Suprapubic skin (tissue), 4 donors: ENCODE data around the gene UBE2K. TPM values are rescaled to one million over a fixed set of nuclear protein-coding genes. Genes with fewer than 3 reads are reported as not detected.
"Not testable (repeated sequence)": the region's sequence is repeated elsewhere in the genome, so short reads cannot be mapped to it uniquely, and the experiment has no call there.

Source experiments
- DNase-seq, 2 donors: peaks; one replicate each; pipeline ENCODE4 v3.0.0-alpha.2; 2019; ENCODE audit warnings: low spot score in 2 of 2
- H3K27ac ChIP-seq: fragments of 200-600 bp; sonication (generic); one replicate; pipeline ENCODE4 v1.5.1; 2019
- H3K27me3 ChIP-seq: fragments of 200-600 bp; sonication (generic); one replicate; pipeline ENCODE4 v1.5.1; 2019
- H3K36me3 ChIP-seq: fragments of 200-600 bp; sonication (generic); one replicate; pipeline ENCODE4 v1.5.1; 2019
- H3K4me1 ChIP-seq: fragments of 200-600 bp; sonication (generic); one replicate; pipeline ENCODE4 v1.5.1; 2019
- H3K4me3 ChIP-seq: fragments of 200-600 bp; sonication (generic); one replicate; pipeline ENCODE4 v1.5.1; 2019; ENCODE audit warnings: mild to moderate bottlenecking
- H3K9me3 ChIP-seq: fragments of 200-600 bp; sonication (generic); one replicate; pipeline ENCODE4 v1.5.1; 2019
- CTCF ChIP-seq, 2 donors: fragments of 200-600 bp in 1 of 2; fragments of 450-650 bp in 1 of 2; sonication (generic) in 1 of 2; IDR thresholded peaks; one replicate each; pipeline ENCODE4 v1.5.1; 2016 to 2019; ENCODE audit warnings: antibody characterized with exemption in 2 of 2, mild to moderate bottlenecking in 1 of 2, moderate library complexity in 1 of 2
- EP300 ChIP-seq: sonication (generic); formaldehyde crosslinking; IDR thresholded peaks from one replicate; pipeline ENCODE4 v1.6.1; 2017; ENCODE audit warnings: antibody characterized with exemption
- POLR2A ChIP-seq, 2 donors: fragments of 450-650 bp; IDR thresholded peaks; one replicate each; pipeline ENCODE4 v1.6.1; 2017; ENCODE audit warnings: antibody characterized with exemption in 2 of 2, mild to moderate bottlenecking in 2 of 2, moderate library complexity in 2 of 2
- POLR2AphosphoS5 ChIP-seq, 3 donors: sonication (generic); formaldehyde crosslinking; IDR thresholded peaks; one replicate each; pipeline ENCODE4 v1.6.1; 2017; ENCODE audit warnings: antibody characterized with exemption in 3 of 3
- WGBS: methylation state at CpG from one replicate; pipeline ENCODE4 v1.1.5; 2018; 5-methylcytosine and 5-hydroxymethylcytosine counted together
- total RNA-seq, 4 donors: library from RNA; depleted of rRNA; stranded (reverse); fragments of >200 nt; gene quantifications; one replicate each; pipeline ENCODE4 v1.1.0, GENCODE V29; 2016

Gene UBE2K
- total RNA-seq, 4 donors from 2014 or later = 23.0 to 37.2 (median 31.8) TPM

GRCh38 chr4:39655211-39655610 is 42.7 kb upstream of the UBE2K start:
- Histone ChIP-seq H3K27me3 (no peaks in the 10 kb centered on the region), H3K27ac (peak overlapping the region; percentile 69), H3K9me3 (no peaks in the 10 kb centered on the region), H3K4me3 (no peak overlapping the region), H3K4me1 (peaks cover 5% of the 10 kb centered on the region), H3K36me3 (no peaks in the 10 kb centered on the region)
- DNase-seq = no peak
- TF ChIP-seq EP300 = no peak
- TF ChIP-seq CTCF (IDR thresholded peaks at IDR 0.05) = no peak
- TF ChIP-seq POLR2AphosphoS5 (IDR thresholded peaks at IDR 0.05) = no peak
- TF ChIP-seq POLR2A (IDR thresholded peaks at IDR 0.05) = no peak

- Histone ChIP-seq H3K4me1 (peaks cover 5% of the 10 kb centered on the region), H3K27me3 (no peaks in the 10 kb centered on the region), H3K27ac (peak overlapping the region; percentile 69), H3K9me3 (no peaks in the 10 kb centered on the region), H3K4me3 (no peak overlapping the region), H3K36me3 (no peaks in the 10 kb centered on the region)
- WGBS = 43% methylated on average over 3 of the region's 3 CpGs
- no peak for TF ChIP-seq CTCF (IDR thresholded peaks at IDR 0.05)
- peak in 1 of 3 donors; percentile 10 for TF ChIP-seq POLR2AphosphoS5 (IDR thresholded peaks at IDR 0.05)
- no peak for TF ChIP-seq EP300
- no peak for TF ChIP-seq POLR2A (IDR thresholded peaks at IDR 0.05)
- no peak for DNase-seq
Observed at GRCh38 chr4:39655876-39656275, 42.1 kb upstream of the UBE2K start.

GRCh38 chr4:39656638-39657037 is 41.3 kb upstream of the UBE2K start:
- not testable (repeated sequence) for H3K9me3 ChIP-seq, H3K4me1 ChIP-seq, H3K36me3 ChIP-seq, DNase-seq, H3K4me3 ChIP-seq, H3K27me3 ChIP-seq
- peak overlapping the region; percentile 50 for H3K27ac ChIP-seq
- 64% methylated on average over 5 of the region's 5 CpGs for WGBS

- DNase-seq = no peak
- H3K27me3 ChIP-seq = no peaks in the 10 kb centered on the region
- TF ChIP-seq POLR2AphosphoS5 (IDR thresholded peaks at IDR 0.05) = no peak
- TF ChIP-seq POLR2A (IDR thresholded peaks at IDR 0.05) = no peak
- no peak for TF ChIP-seq CTCF (IDR thresholded peaks at IDR 0.05)
- no peak for TF ChIP-seq EP300
- 76% methylated on average over 6 of the region's 6 CpGs for WGBS
- no peaks in the 10 kb centered on the region for H3K9me3 ChIP-seq
- H3K36me3 ChIP-seq = no peaks in the 10 kb centered on the region
- H3K4me1 ChIP-seq = peaks cover 5% of the 10 kb centered on the region
- no peak overlapping the region for H3K4me3 ChIP-seq
- no peak overlapping the region for H3K27ac ChIP-seq
Observed at GRCh38 chr4:39657465-39657864, 40.5 kb upstream of the UBE2K start.

GRCh38 chr4:39658756-39659155 is 39.2 kb upstream of the UBE2K start:
- Histone ChIP-seq H3K4me3 (no peak overlapping the region), H3K27me3 (no peaks in the 10 kb centered on the region), H3K4me1 (peaks cover 5% of the 10 kb centered on the region), H3K27ac (no peak overlapping the region), H3K36me3 (no peaks in the 10 kb centered on the region), H3K9me3 (no peaks in the 10 kb centered on the region)
- no peak for DNase-seq
- WGBS = 89% methylated on average over 3 of the region's 3 CpGs
- TF ChIP-seq EP300 (no peak), CTCF (IDR thresholded peaks at IDR 0.05) (no peak)

GRCh38 chr4:39660045-39660444 is 37.9 kb upstream of the UBE2K start:
- TF ChIP-seq POLR2AphosphoS5 (IDR thresholded peaks at IDR 0.05) (no peak), EP300 (no peak), POLR2A (IDR thresholded peaks at IDR 0.05) (no peak), CTCF (IDR thresholded peaks at IDR 0.05) (no peak)
- no peaks in the 10 kb centered on the region for H3K27me3 ChIP-seq
- H3K27ac ChIP-seq = no peak overlapping the region
- no peak for DNase-seq
- no peaks in the 10 kb centered on the region for H3K9me3 ChIP-seq
- no peaks in the 10 kb centered on the region for H3K36me3 ChIP-seq
- no peak overlapping the region for H3K4me3 ChIP-seq
- WGBS = 79% methylated on average over 6 of the region's 6 CpGs
- peaks cover 4% of the 10 kb centered on the region for H3K4me1 ChIP-seq
